ENCODE data around the gene AMH.

Gene AMH

GRCh38 chr19:2242816-2243215 lies 6.3 kb upstream of the AMH start:
- Histone ChIP-seq H2AK5ac (ENCODE audit: low read depth, low read length) (no peak overlapping the region), H3K9me3 (replicated peaks in 1 of 2; ENCODE audit: control insufficient read depth in 2 of 2, insufficient read depth in 1 of 2, low read depth in 1 of 2, low read length in 2 of 2) (no peaks in the 10 kb centered on the region), H3K18ac (ENCODE audit: low read length) (no peak overlapping the region), H2BK15ac (ENCODE audit: low read length) (no peak overlapping the region), H3K27me3 (ENCODE audit: control insufficient read depth in 3 of 3, insufficient read depth in 3 of 3, low read depth in 1 of 3, low read length in 3 of 3) (no peaks in the 10 kb centered on the region), H3K4me3 (ENCODE audit: low read length in 2 of 2) (no peak overlapping the region), H4K8ac (ENCODE audit: low read depth, low read length) (no peak overlapping the region), H2BK120ac (ENCODE audit: low read depth, low read length) (no peak overlapping the region), H3K4me1 (ENCODE audit: control insufficient read depth in 2 of 2, insufficient read depth in 1 of 2, low read depth in 1 of 2, low read length in 2 of 2) (peaks cover 18 to 26% of the 10 kb centered on the region in 2 donors), H2BK5ac (ENCODE audit: low read length) (no peak overlapping the region), H3K79me1 (ENCODE audit: low read depth, low read length) (peaks cover 40% of the 10 kb centered on the region), H2BK12ac (ENCODE audit: low read length) (no peak overlapping the region), H3K36me3 (replicated peaks in 1 of 2; ENCODE audit: control insufficient read depth in 2 of 2, insufficient read depth in 2 of 2, low read length in 2 of 2) (peaks cover 45 to 91% of the 10 kb centered on the region in 2 donors), H3K4ac (ENCODE audit: low read length) (no peak overlapping the region), H3K9ac (ENCODE audit: low read depth, low read length, poor library complexity) (no peak overlapping the region), H3K4me2 (ENCODE audit: insufficient read depth, low read length, poor library complexity, severe bottlenecking) (no peak overlapping the region), H3K27ac (replicated peaks; ENCODE audit: low read length) (no peak overlapping the region), H2AFZ (ENCODE audit: low read length) (no peak overlapping the region), H3K14ac (ENCODE audit: low read length) (no peak overlapping the region), H3K23ac (ENCODE audit: low read depth, low read length, poor library complexity) (no peak overlapping the region), H4K91ac (ENCODE audit: low read depth, low read length, poor library complexity) (no peak overlapping the region)
- no CpG with 5 or more reads among the region's 8 CpGs for WGBS, 2 donors (ENCODE audit: extremely low coverage in 2 of 2, insufficient read length in 2 of 2, insufficient replicate concordance in 1 of 2)
- no peak for DNase-seq (ENCODE audit: low spot score)

GRCh38 chr19:2243274-2244124 lies 5.6 kb upstream of the AMH start:
- DNase-seq (ENCODE audit: low spot score): no peak
- no peak overlapping the region for H2AK5ac ChIP-seq (ENCODE audit: low read depth, low read length)
- H3K18ac ChIP-seq (ENCODE audit: low read length): no peak overlapping the region
- H2BK12ac ChIP-seq (ENCODE audit: low read length): no peak overlapping the region
- H3K36me3 ChIP-seq (replicated peaks in 1 of 2; ENCODE audit: control insufficient read depth in 2 of 2, insufficient read depth in 2 of 2, low read length in 2 of 2): peaks cover 44 to 87% of the 10 kb centered on the region in 2 donors
- no peaks in the 10 kb centered on the region for H3K9me3 ChIP-seq (replicated peaks in 1 of 2; ENCODE audit: control insufficient read depth in 2 of 2, insufficient read depth in 1 of 2, low read depth in 1 of 2, low read length in 2 of 2)
- no peak overlapping the region for H3K27ac ChIP-seq (replicated peaks; ENCODE audit: low read length)
- no peak overlapping the region for H2BK5ac ChIP-seq (ENCODE audit: low read length)
- peak overlapping the region; percentile 85 for H3K23ac ChIP-seq (ENCODE audit: low read depth, low read length, poor library complexity)
- H3K4me2 ChIP-seq (ENCODE audit: insufficient read depth, low read length, poor library complexity, severe bottlenecking): no peak overlapping the region
- H3K14ac ChIP-seq (ENCODE audit: low read length): peak overlapping the region; percentile 21
- H3K9ac ChIP-seq (ENCODE audit: low read depth, low read length, poor library complexity): no peak overlapping the region
- no peak overlapping the region for H4K8ac ChIP-seq (ENCODE audit: low read depth, low read length)
- no CpG with 5 or more reads among the region's 32 CpGs for WGBS, 2 donors (ENCODE audit: extremely low coverage in 2 of 2, insufficient read length in 2 of 2, insufficient replicate concordance in 1 of 2)
- no peak overlapping the region for H4K91ac ChIP-seq (ENCODE audit: low read depth, low read length, poor library complexity)
- H3K79me1 ChIP-seq (ENCODE audit: low read depth, low read length): peaks cover 39% of the 10 kb centered on the region
- H2AFZ ChIP-seq (ENCODE audit: low read length): no peak overlapping the region
- H3K4me3 ChIP-seq (ENCODE audit: low read length in 2 of 2): no peak overlapping the region
- no peaks in the 10 kb centered on the region for H3K27me3 ChIP-seq (ENCODE audit: control insufficient read depth in 3 of 3, insufficient read depth in 3 of 3, low read depth in 1 of 3, low read length in 3 of 3)
- H3K4me1 ChIP-seq (ENCODE audit: control insufficient read depth in 2 of 2, insufficient read depth in 1 of 2, low read depth in 1 of 2, low read length in 2 of 2): peaks cover 14 to 19% of the 10 kb centered on the region in 2 donors
- H2BK120ac ChIP-seq (ENCODE audit: low read depth, low read length): no peak overlapping the region
- H3K4ac ChIP-seq (ENCODE audit: low read length): no peak overlapping the region
- H2BK15ac ChIP-seq (ENCODE audit: low read length): no peak overlapping the region

- Histone ChIP-seq H3K27me3 (ENCODE audit: control insufficient read depth in 3 of 3, insufficient read depth in 3 of 3, low read depth in 1 of 3, low read length in 3 of 3) (no peaks in the 10 kb centered on the region), H3K9me3 (replicated peaks in 1 of 2; ENCODE audit: control insufficient read depth in 2 of 2, insufficient read depth in 1 of 2, low read depth in 1 of 2, low read length in 2 of 2) (no peaks in the 10 kb centered on the region), H3K18ac (ENCODE audit: low read length) (no peak overlapping the region), H2AK5ac (ENCODE audit: low read depth, low read length) (no peak overlapping the region), H3K4me1 (ENCODE audit: control insufficient read depth in 2 of 2, insufficient read depth in 1 of 2, low read depth in 1 of 2, low read length in 2 of 2) (peaks cover 12 to 16% of the 10 kb centered on the region in 2 donors), H3K79me1 (ENCODE audit: low read depth, low read length) (peaks cover 39% of the 10 kb centered on the region), H2BK5ac (ENCODE audit: low read length) (no peak overlapping the region), H3K14ac (ENCODE audit: low read length) (peak overlapping the region; percentile 21), H2AFZ (ENCODE audit: low read length) (no peak overlapping the region), H4K8ac (ENCODE audit: low read depth, low read length) (no peak overlapping the region), H3K9ac (ENCODE audit: low read depth, low read length, poor library complexity) (no peak overlapping the region), H2BK120ac (ENCODE audit: low read depth, low read length) (no peak overlapping the region), H3K27ac (replicated peaks; ENCODE audit: low read length) (no peak overlapping the region), H2BK15ac (ENCODE audit: low read length) (no peak overlapping the region), H2BK12ac (ENCODE audit: low read length) (no peak overlapping the region), H3K4me2 (ENCODE audit: insufficient read depth, low read length, poor library complexity, severe bottlenecking) (no peak overlapping the region), H3K36me3 (replicated peaks in 1 of 2; ENCODE audit: control insufficient read depth in 2 of 2, insufficient read depth in 2 of 2, low read length in 2 of 2) (peaks cover 44 to 88% of the 10 kb centered on the region in 2 donors), H3K23ac (ENCODE audit: low read depth, low read length, poor library complexity) (peak overlapping the region; percentile 85), H3K4me3 (ENCODE audit: low read length in 2 of 2) (no peak overlapping the region), H3K4ac (ENCODE audit: low read length) (no peak overlapping the region), H4K91ac (ENCODE audit: low read depth, low read length, poor library complexity) (no peak overlapping the region)
- no peak for DNase-seq (ENCODE audit: low spot score)
- WGBS, 2 donors (ENCODE audit: extremely low coverage in 2 of 2, insufficient read length in 2 of 2, insufficient replicate concordance in 1 of 2): no CpG with 5 or more reads among the region's 12 CpGs
These were observed 5.1 kb upstream of the AMH start for GRCh38 chr19:2244125-2244411.

- peak overlapping the region in 1 of 2 donors; percentile 5 for H3K4me3 ChIP-seq (ENCODE audit: low read length in 2 of 2)
- peaks cover 44 to 93% of the 10 kb centered on the region in 2 donors for H3K36me3 ChIP-seq (replicated peaks in 1 of 2; ENCODE audit: control insufficient read depth in 2 of 2, insufficient read depth in 2 of 2, low read length in 2 of 2)
- no CpG with 5 or more reads among the region's 21 CpGs for WGBS, 2 donors (ENCODE audit: extremely low coverage in 2 of 2, insufficient read length in 2 of 2, insufficient replicate concordance in 1 of 2)
- H2BK5ac ChIP-seq (ENCODE audit: low read length): no peak overlapping the region
- no peak overlapping the region for H2AFZ ChIP-seq (ENCODE audit: low read length)
- H3K4me1 ChIP-seq (ENCODE audit: control insufficient read depth in 2 of 2, insufficient read depth in 1 of 2, low read depth in 1 of 2, low read length in 2 of 2): peaks cover 12 to 14% of the 10 kb centered on the region in 2 donors
- peaks cover 39% of the 10 kb centered on the region for H3K79me1 ChIP-seq (ENCODE audit: low read depth, low read length)
- no peak for DNase-seq (ENCODE audit: low spot score)
- H3K4ac ChIP-seq (ENCODE audit: low read length): no peak overlapping the region
- H2BK15ac ChIP-seq (ENCODE audit: low read length): no peak overlapping the region
- H3K14ac ChIP-seq (ENCODE audit: low read length): no peak overlapping the region
- no peak overlapping the region for H2AK5ac ChIP-seq (ENCODE audit: low read depth, low read length)
- H2BK120ac ChIP-seq (ENCODE audit: low read depth, low read length): no peak overlapping the region
- no peak overlapping the region for H4K8ac ChIP-seq (ENCODE audit: low read depth, low read length)
- no peak overlapping the region for H3K4me2 ChIP-seq (ENCODE audit: insufficient read depth, low read length, poor library complexity, severe bottlenecking)
- H3K27ac ChIP-seq (replicated peaks; ENCODE audit: low read length): no peak overlapping the region
- H2BK12ac ChIP-seq (ENCODE audit: low read length): peak overlapping the region; percentile 73
- H3K9me3 ChIP-seq (replicated peaks in 1 of 2; ENCODE audit: control insufficient read depth in 2 of 2, insufficient read depth in 1 of 2, low read depth in 1 of 2, low read length in 2 of 2): no peaks in the 10 kb centered on the region
- peak overlapping the region; percentile 31 for H3K23ac ChIP-seq (ENCODE audit: low read depth, low read length, poor library complexity)
- H4K91ac ChIP-seq (ENCODE audit: low read depth, low read length, poor library complexity): no peak overlapping the region
- H3K9ac ChIP-seq (ENCODE audit: low read depth, low read length, poor library complexity): no peak overlapping the region
- no peak overlapping the region for H3K18ac ChIP-seq (ENCODE audit: low read length)
- H3K27me3 ChIP-seq (ENCODE audit: control insufficient read depth in 3 of 3, insufficient read depth in 3 of 3, low read depth in 1 of 3, low read length in 3 of 3): no peaks in the 10 kb centered on the region
These were observed 4.6 kb upstream of the AMH start for GRCh38 chr19:2244486-2244885.
